ENCODE results near the gene CARMIL1. TPM values are rescaled to one million over a fixed set of nuclear protein-coding genes. Genes with fewer than 3 reads are reported as not detected.

Gene CARMIL1
- total and polyA plus RNA-seq, 2 of the 8 experiments (the other 6 are each of a cell fraction or from before 2014, with no cell fraction given), result 20.3 to 40.4 TPM

DNA sequence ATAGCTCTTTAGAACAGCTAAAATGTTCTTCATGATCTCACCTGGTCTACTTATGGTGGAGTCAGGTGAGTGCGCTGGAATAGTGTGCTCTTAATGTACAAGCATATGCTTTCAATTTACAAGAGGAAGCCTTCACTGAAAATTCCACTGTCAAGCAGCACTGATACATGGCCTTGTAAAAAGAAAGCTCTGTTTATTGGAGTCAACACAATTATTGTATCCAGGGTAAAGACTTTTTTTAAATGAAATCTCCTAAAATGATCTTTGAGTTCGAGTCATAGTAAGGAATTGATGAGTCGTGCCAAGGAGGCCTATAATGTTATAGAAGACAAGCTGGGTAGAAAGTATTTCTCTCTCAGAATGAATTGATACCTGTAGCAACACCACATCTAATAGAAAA is 41.6 kb upstream of the CARMIL1 start:
- FAIRE-seq (no peak), DNase-seq (ENCODE audit: low read depth in 1 of 2, low spot score in 2 of 2) (no peak)
- H2BK20ac ChIP-seq (ENCODE audit: low read length), result no peak overlapping the region
- ChIA-PET POLR2A (ENCODE audit: partially characterized antibody) (interaction anchor here (1.1 kb wide), 1 partner anchor 41 kb away, joined by 3 read pairs; the partner anchor contains the start of gene CARMIL1), CTCF (ENCODE audit: partially characterized antibody) (interaction anchor here (1.2 to 1.3 kb wide), 2 partner anchors 14 to 274 kb away, joined by 4 to 6 read pairs; no protein-coding TSS in a partner anchor)
- no peaks in the 10 kb centered on the region for H3K9me3 ChIP-seq (ENCODE audit: insufficient read depth in 2 of 2, low read depth in 1 of 2, low read length in 1 of 2)
- no peak overlapping the region for H4K8ac ChIP-seq (ENCODE audit: extremely low read depth, insufficient read depth, low read length)
- H3K18ac ChIP-seq (ENCODE audit: extremely low read depth, low read length), result no peak overlapping the region
- no peak overlapping the region for H3K9ac ChIP-seq (replicated peaks in 1 of 4; ENCODE audit: extremely low read depth in 1 of 4, low read depth in 3 of 4, low read length in 3 of 4)
- no peak overlapping the region for H4K5ac ChIP-seq (ENCODE audit: insufficient read length, low read depth, low read length)
- no peak overlapping the region for H3K56ac ChIP-seq (replicated peaks; ENCODE audit: insufficient read length, low read depth, low read length)
- no peak overlapping the region for H3K23ac ChIP-seq (ENCODE audit: insufficient read length)
- no peaks in the 10 kb centered on the region for H3K36me3 ChIP-seq (ENCODE audit: control insufficient read depth in 2 of 4, insufficient read depth in 4 of 4, low read length in 3 of 4)
- no peaks in the 10 kb centered on the region for H4K20me1 ChIP-seq (replicated peaks in 1 of 2; ENCODE audit: control insufficient read depth in 1 of 2, insufficient read depth in 2 of 2, low read length in 2 of 2)
- H3K79me2 ChIP-seq (ENCODE audit: control insufficient read depth in 1 of 2, insufficient read depth in 2 of 2, low read length in 2 of 2), result no peaks in the 10 kb centered on the region; a peak in 1 of 4 replicates
- H2BK15ac ChIP-seq (ENCODE audit: low read length), result no peak overlapping the region
- H2BK12ac ChIP-seq (ENCODE audit: low read depth, low read length), result no peak overlapping the region
- H4K91ac ChIP-seq (replicated peaks; ENCODE audit: insufficient read length, low read length), result no peak overlapping the region
- no peaks in the 10 kb centered on the region for H3K79me1 ChIP-seq (ENCODE audit: low read depth, low read length)
- H3K4me2 ChIP-seq (ENCODE audit: insufficient read depth in 1 of 2, low read depth in 2 of 2, low read length in 2 of 2), result no peak overlapping the region
- H2AFZ ChIP-seq (ENCODE audit: low read length), result no peak overlapping the region
- 85% methylated on average over 3 of the region's 3 CpGs; no CpG with 5 or more reads in 1 of the 2 experiments for WGBS, 2 experiments (ENCODE audit: extremely low coverage in 1 of 2, insufficient coverage in 1 of 2, insufficient read length in 1 of 2, insufficient replicate concordance in 2 of 2, low coverage in 1 of 2, low lambda C conversion rate in 2 of 2, missing lambda C conversion rate in 1 of 2)
- no peak overlapping the region for H2BK5ac ChIP-seq (ENCODE audit: low read depth, low read length)
- no peak overlapping the region for H3K27ac ChIP-seq (ENCODE audit: low read depth, low read length)
- no peaks in the 10 kb centered on the region for H3K4me1 ChIP-seq (replicated peaks in 1 of 4; ENCODE audit: control insufficient read depth in 3 of 4, insufficient read depth in 4 of 4, low read length in 3 of 4)
- H3K23me2 ChIP-seq (ENCODE audit: low read depth, low read length), result no peaks in the 10 kb centered on the region
- no peak overlapping the region for H3K4ac ChIP-seq (replicated peaks; ENCODE audit: insufficient read length, low read depth, low read length)
- H3K14ac ChIP-seq (ENCODE audit: insufficient read length), result no peak overlapping the region
- no peaks in the 10 kb centered on the region for H3K27me3 ChIP-seq (replicated peaks in 1 of 4; ENCODE audit: control insufficient read depth in 3 of 4, extremely low read depth in 1 of 4, insufficient read depth in 3 of 4, low read length in 3 of 4)
- H2AK5ac ChIP-seq (ENCODE audit: low read depth, low read length), result no peak overlapping the region
- H3K4me3 ChIP-seq (ENCODE audit: extremely low read depth in 1 of 4, insufficient read depth in 2 of 4, low read depth in 3 of 4, low read length in 4 of 4), result no peak overlapping the region
- H2BK120ac ChIP-seq (replicated peaks; ENCODE audit: low read depth, low read length), result no peak overlapping the region
- TF ChIP-seq CBX8 (IDR thresholded peaks at IDR 0.05; ENCODE audit: borderline replicate concordance, low read depth, low read length), result no peak
- no peak for TF ChIP-seq GABPA (IDR thresholded peaks at IDR 0.05; ENCODE audit: borderline replicate concordance, insufficient read depth, low read length)
- TF ChIP-seq POLR2AphosphoS5 (IDR thresholded peaks at IDR 0.05; ENCODE audit: low read depth, low read length), result no peak

Measured in H1 (cell line).